NCI-H345 (cell line): ENCODE measurements around the gene DNAAF9.
"Not testable (repeated sequence)": the region's sequence is repeated elsewhere in the genome, so short reads cannot be mapped to it uniquely, and the experiment has no call there.

Experiments
- DNase-seq: peaks from one replicate; lab custom pipeline; 2025; lab: John Stamatoyannopoulos, UW

The DNAAF9 gene

GRCh38 chr20:3407040-3407770, at the start of gene DNAAF9:
DNAAF9 (minus strand) TSS chr20:3407669; CDS start chr20:3407557, 112 bp downstream.
- DNase-seq, result peak; percentile 84

DNA sequence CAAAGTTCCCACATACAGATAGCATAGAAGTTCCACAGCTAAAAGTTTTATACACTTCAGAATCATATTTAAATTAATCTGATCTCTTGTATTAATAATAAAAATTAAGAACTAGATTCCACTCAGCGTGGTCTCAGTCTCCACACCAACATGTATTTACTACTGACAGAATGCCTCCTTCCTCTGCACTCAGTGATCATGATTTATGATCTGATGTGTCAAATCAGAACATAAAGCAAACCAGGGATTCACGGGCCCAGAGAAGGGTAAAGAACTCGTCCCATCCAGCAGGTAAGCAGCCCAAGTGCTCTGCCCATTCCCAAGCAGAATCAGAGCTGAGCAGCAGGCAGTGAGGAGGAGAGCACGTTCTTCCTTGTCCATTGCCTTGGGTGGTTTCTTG, 49.2 kb upstream of the DNAAF9 start:
- no peak for DNase-seq

DNA sequence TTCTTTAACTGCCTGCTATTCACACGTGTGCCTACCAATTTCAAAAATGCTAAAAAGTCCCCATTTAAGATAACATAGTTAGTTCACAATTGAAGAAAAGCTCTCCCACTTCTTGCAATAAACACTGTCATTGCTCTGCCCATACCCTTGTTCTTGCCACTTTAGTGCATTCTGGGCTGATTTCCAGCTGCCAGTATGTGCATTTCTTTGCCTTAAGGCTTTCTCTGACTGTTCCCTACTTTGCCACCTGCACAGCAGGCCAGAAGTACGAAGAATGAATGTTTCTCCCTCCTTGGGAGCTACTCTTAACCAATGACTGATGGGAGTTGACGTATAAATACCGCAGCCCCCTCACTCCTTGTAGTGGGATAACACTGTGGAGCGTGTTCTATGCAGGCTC, 47.4 kb upstream of the DNAAF9 start:
- DNase-seq, result no peak

- no peak for DNase-seq
Observed at GRCh38 chr20:3452690-3453089, 45.2 kb upstream of the DNAAF9 start.

DNA sequence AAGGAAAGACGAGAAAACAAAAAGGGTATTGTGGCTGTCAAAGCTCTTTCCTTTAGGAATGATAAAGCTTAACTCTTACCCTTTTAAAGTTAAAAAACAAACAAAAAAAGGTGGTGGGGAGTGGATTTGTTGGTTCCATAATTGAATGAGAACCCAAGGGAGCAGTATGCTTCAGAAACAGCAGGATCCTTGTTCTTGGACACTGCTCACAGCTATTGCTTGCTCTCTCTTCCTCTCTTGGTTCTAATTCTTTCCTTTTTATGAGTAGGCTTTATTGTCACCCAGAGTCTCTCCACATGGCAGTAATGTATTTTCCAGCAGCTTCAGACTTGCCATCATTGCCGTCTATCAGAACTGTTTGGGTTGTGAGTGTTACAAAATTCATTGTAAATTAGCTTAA, 44.7 kb upstream of the DNAAF9 start:
- no peak for DNase-seq

- no peak for DNase-seq
Observed at GRCh38 chr20:3449319-3449718, 41.9 kb upstream of the DNAAF9 start.

- DNase-seq, result no peak
Observed at GRCh38 chr20:3447321-3447720, 39.9 kb upstream of the DNAAF9 start.

GRCh38 chr20:3446779-3447178, 39.3 kb upstream of the DNAAF9 start:
- DNase-seq, result no peak

- DNase-seq, result no peak
Observed at GRCh38 chr20:3436864-3437574, 29.6 kb upstream of the DNAAF9 start.

DNA sequence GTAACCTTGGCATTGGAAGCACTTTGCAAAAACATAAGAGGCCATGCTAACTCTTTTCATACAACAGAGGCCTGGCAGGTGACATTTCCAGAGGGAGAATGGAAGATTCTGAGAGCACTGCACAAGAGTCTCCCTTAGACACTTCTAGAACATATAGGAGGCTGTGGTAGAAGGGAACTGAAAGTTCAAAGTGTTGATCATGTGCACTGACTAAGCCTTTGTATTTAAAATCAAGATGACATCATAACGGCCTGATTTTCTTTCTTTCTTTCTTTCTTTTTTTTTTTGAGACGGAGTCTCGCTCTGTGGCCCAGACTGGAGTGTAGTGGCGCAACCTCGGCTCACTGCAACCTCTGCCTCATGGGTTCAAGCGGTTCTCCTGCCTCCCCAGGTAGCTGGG, 26.8 kb upstream of the DNAAF9 start:
- no peak for DNase-seq

GRCh38 chr20:3433744-3434143, 26.3 kb upstream of the DNAAF9 start:
- no peak for DNase-seq

DNA sequence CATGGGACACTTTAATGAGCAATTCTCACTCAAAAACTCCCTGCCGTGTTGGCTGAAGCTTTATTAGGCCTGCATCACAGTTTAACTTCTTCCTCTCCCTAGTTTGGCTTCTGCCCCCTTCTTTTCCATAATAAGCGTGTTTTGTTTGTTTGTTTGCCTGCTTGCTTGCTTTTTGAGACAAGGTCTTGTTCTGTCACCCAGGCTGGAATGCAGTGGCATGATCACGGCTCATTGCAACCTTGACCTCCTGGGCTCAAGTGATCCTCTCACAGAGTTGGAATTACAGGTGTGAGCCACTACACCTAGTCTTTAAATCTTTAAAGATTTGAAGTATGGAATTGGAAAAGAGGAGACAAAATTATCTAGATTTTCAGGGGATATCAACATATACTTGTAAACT, 25.4 kb upstream of the DNAAF9 start:
- DNase-seq, result no peak

DNA sequence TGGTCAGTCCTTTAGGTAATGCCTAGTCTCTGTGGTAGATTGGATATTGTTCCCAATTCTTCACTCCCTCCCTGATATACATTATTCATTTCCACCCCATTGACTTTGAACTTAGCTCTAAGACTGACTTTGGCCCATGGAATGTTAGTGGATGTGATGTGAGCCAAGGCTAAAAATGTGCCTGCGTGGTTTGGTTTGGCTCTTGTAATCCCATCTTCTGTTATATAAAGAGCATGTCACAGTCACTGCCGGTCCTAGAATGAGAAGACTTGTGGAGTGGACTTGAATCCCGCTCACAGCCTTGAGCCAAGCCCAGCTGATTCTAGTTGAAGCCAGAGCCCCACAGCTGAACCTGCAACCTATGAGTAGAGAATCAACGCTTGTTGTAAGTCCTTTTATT, 23.6 kb upstream of the DNAAF9 start:
- no peak for DNase-seq

DNA sequence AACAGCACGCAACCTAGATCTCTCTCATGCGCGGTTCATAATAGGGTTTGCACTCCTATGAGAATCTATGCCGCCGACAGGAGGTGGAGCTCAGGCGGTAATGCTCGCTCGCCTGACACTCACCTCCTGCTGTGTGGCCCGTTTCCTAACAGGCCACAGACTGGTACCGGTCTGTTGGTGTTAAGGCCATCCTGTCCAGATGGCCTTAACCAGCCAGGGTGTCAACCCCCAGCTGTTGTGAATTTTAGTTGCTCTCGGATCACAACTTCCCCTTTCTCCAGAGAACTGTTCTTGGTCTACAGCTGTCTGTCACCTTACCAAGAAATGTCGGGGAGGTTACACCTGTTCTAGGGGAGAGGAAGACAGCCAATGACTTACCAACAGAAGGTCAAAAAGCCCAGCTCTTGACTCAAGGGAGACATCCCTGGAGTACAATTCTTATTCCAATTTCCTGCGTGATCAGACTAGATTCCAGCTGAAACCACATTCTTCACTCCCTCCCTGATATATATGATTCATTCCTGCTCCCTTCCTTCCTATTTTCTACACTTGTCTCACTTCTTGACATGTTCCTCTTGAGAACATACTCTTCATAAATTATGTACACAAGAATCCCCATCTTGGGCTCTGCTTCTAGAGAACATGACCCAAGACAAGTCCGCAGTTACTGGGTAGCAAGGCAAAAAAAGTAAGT, 23.1 kb upstream of the DNAAF9 start:
- no peak for DNase-seq

DNA sequence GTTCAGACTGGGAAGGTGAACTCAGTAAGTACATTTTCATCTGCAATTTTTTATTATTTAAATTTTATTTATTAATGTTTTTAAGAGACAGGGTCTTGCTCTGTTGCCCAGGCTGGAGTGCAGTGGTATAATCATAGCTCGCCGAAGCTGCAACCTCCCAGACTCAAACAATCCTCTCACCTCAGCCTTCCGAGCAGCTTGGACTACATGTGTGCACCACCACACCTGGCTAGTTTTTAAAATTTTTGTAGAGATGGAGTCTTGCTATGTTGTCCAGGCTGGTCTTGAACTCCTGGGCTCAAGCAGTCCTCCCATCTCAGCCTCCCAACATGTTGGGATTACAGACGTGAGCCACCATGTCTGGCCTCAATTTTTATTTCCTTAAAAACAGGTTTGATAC, 19.3 kb upstream of the DNAAF9 start:
- not testable (repeated sequence) for DNase-seq

- no peak for DNase-seq
Observed at GRCh38 chr20:3423126-3423525, 15.7 kb upstream of the DNAAF9 start.

GRCh38 chr20:3421985-3422384, 14.5 kb upstream of the DNAAF9 start:
- no peak for DNase-seq

DNA sequence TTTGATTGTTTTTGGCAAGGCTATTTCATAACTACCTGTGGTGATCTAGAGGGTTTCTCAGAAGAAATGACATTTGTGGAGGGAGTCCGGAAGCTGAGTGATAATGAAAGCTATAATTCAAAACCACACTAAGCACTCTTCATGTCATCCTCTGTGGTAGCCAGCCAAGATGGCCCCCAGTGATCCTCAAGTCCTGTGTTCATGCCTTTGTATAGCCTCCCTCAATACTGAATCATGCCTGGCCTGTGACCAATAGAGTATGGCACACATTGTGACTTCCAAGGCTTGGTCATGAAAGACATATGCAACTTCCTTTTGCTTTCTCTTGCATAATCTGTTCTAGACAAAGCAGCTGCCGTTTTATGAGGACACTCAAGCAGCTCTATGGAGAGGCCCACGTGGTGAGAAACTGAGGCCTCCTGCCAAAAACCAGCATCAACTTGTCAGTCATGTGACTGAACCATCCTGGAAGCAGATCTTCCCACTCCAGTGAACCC, 12.8 kb upstream of the DNAAF9 start:
- DNase-seq, result peak; percentile 90

DNA sequence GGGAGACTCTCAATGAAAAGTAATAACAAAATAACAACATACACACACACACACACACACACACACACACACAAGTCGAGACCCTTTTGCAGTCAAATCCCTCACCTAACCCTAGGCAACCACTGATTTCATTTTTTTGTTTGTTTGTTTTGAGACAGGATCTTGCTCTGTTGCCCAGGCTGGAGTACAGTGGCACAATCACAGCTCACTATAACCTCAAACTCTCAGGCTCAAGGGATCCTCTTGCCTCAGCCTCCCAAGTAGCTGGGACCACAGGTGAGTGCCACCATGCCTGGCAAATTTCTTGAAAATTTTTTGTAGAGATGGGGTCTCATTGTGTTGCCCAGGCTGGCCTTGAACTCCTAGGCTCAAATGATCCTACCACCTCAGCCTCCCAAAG, 10.7 kb upstream of the DNAAF9 start:
- not testable (repeated sequence) for DNase-seq

- no peak for DNase-seq
Observed at GRCh38 chr20:3414122-3414521, 6.7 kb upstream of the DNAAF9 start.

DNA sequence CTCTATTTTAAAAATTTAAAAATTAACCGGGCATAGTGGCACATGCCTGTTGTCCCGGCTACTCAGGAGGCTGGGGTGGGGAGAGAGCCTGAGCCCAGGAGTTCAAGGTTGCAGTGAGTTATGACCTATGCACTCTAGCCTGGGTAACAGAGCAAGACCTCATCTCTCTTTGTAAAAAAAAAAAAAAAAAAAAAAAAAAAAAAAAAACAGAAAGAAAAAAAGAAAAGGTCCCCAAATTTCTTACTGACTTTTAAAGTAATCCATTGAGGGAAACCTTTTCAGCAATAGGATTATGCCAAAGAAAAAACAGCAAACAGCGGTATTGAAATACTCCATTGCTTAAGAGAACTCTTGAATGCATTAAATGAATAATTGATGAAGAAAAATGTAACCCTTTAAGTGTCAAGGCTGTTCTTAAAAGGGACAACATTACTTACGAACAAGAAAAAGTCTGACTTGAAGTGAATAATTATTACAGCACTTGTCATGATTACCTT, 6.0 kb upstream of the DNAAF9 start:
- no peak for DNase-seq

- DNase-seq, result no peak
Observed at GRCh38 chr20:3412600-3413392, 5.3 kb upstream of the DNAAF9 start.
